DOHH2 (cell line): ENCODE results near the gene HINT1.
"Not testable (repeated sequence)": the region's sequence is repeated elsewhere in the genome, so short reads cannot be mapped to it uniquely, and the experiment has no call there.

Source experiments
- CTCF ChIP-seq: fragments of 200-600 bp; sonication (generic); IDR thresholded peaks from one replicate; pipeline ENCODE4 v1.5.1; 2014; ENCODE audit warnings: antibody characterized with exemption, mild to moderate bottlenecking, low read depth, low read length; ENCODE audit not compliant: poor library complexity, severe bottlenecking
- EZH2phosphoT487 ChIP-seq: fragments of 200-600 bp; sonication (generic); IDR thresholded peaks from 2 replicates; pipeline ENCODE4 v1.6.1; 2017; ENCODE audit warnings: borderline replicate concordance, mild to moderate bottlenecking, antibody characterized with exemption, low read length, moderate library complexity, mixed read lengths

GRCh38 chr5:131138406-131138805 lies 26.6 kb downstream of the HINT1 start:
- not testable (repeated sequence) for TF ChIP-seq CTCF, EZH2phosphoT487
